GM06990 (cell line): ENCODE data around the gene ANKS1B.
A peak's percentile ranks its signal among the peaks of the same experiment; 100 is the strongest.

Source experiments
- DNase-seq: peaks from one replicate; pipeline ENCODE4 v3.0.0-alpha.2; 2011; ENCODE audit not compliant: insufficient read length; ENCODE audit errors: extremely low read depth
- H3K27me3 ChIP-seq: replicated peaks from 2 replicates; pipeline ENCODE4 v1.6.0; 2011; ENCODE audit warnings: low read length; ENCODE audit not compliant: control insufficient read depth, insufficient read depth
- H3K36me3 ChIP-seq: 2 replicates; pipeline ENCODE4 v1.5.1; 2011; ENCODE audit warnings: low read length; ENCODE audit not compliant: control insufficient read depth, insufficient read depth
- H3K4me3 ChIP-seq: replicated peaks from 2 replicates; pipeline ENCODE4 v1.5.1; 2011; ENCODE audit warnings: low read depth, mild to moderate bottlenecking, control low read depth, low read length
- CTCF ChIP-seq: IDR thresholded peaks from 2 replicates; pipeline ENCODE4 v1.5.1; 2011; ENCODE audit warnings: low read length, control low read depth, mild to moderate bottlenecking, inconsistent platforms; ENCODE audit not compliant: insufficient read depth, poor library complexity, severe bottlenecking

Gene ANKS1B

GRCh38 chr12:99985129-99985570 is 414 bp upstream of the ANKS1B start:
- peaks cover 5% of the 10 kb centered on the region for H3K27me3 ChIP-seq
- no peaks in the 10 kb centered on the region for H3K36me3 ChIP-seq
- TF ChIP-seq CTCF = no peak
- peak overlapping the region; percentile 56 for H3K4me3 ChIP-seq
- DNase-seq = no peak

GRCh38 chr12:99983456-99984258 is 1.1 kb downstream of the ANKS1B start:
- Histone ChIP-seq H3K4me3 (no peak overlapping the region), H3K27me3 (peaks cover 5% of the 10 kb centered on the region), H3K36me3 (no peaks in the 10 kb centered on the region)
- peak; percentile 2 for DNase-seq
- TF ChIP-seq CTCF = no peak

GRCh38 chr12:99981639-99982190 is 3.0 kb downstream of the ANKS1B start:
- peaks cover 5% of the 10 kb centered on the region for H3K27me3 ChIP-seq
- no peaks in the 10 kb centered on the region for H3K36me3 ChIP-seq
- DNase-seq = no peak
- no peak overlapping the region for H3K4me3 ChIP-seq
- no peak for TF ChIP-seq CTCF

GRCh38 chr12:99979471-99979870 is 5.3 kb downstream of the ANKS1B start:
- Histone ChIP-seq H3K27me3 (peaks cover 3% of the 10 kb centered on the region), H3K4me3 (no peak overlapping the region), H3K36me3 (no peaks in the 10 kb centered on the region)
- TF ChIP-seq CTCF = no peak
- DNase-seq = no peak

- DNase-seq = no peak
- TF ChIP-seq CTCF = no peak
- no peaks in the 10 kb centered on the region for H3K36me3 ChIP-seq
- H3K27me3 ChIP-seq = no peaks in the 10 kb centered on the region
- no peak overlapping the region for H3K4me3 ChIP-seq
Observed at GRCh38 chr12:99978152-99978551, 6.6 kb downstream of the ANKS1B start.
